Ovary (tissue), 3 donors: ENCODE data around the gene LENG9.
"Not testable (repeated sequence)": the region's sequence is repeated elsewhere in the genome, so short reads cannot be mapped to it uniquely, and the experiment has no call there.

ENCODE experiments used
- CTCF ChIP-seq, 3 donors: fragments of 450-650 bp in 2 of 3; fragments of 200-600 bp in 1 of 3; IDR thresholded peaks; one replicate each; pipeline versions ENCODE4 v1.5.1 to v1.8.0; 2016 to 2022; ENCODE audit warnings: antibody characterized with exemption in 3 of 3, mild to moderate bottlenecking in 1 of 3
- EP300 ChIP-seq: sonication (generic); formaldehyde crosslinking; IDR thresholded peaks from one replicate; pipeline ENCODE4 v1.6.1; 2017; ENCODE audit warnings: antibody characterized with exemption
- POLR2A ChIP-seq: fragments of 450-650 bp; IDR thresholded peaks from one replicate; pipeline ENCODE4 v1.6.1; 2017; ENCODE audit warnings: antibody characterized with exemption, mild to moderate bottlenecking, moderate library complexity
- donor health status: DM: no; HTN: no; CAD: no.

GRCh38 chr19:54497747-54498450 is 34.3 kb upstream of the LENG9 start:
- not testable (repeated sequence) for TF ChIP-seq CTCF (IDR thresholded peaks at IDR 0.05); POLR2A; EP300
